22Rv1 (cell line): ENCODE data around the gene SYNGR1.

Experiments
- H3K27ac ChIP-seq: fragments of 450-650 bp; 2 replicates; pipeline ENCODE4 v1.5.1; 2017
- CTCF ChIP-seq: fragments of 450-650 bp; IDR thresholded peaks from 2 replicates; pipeline ENCODE4 v1.5.1; 2017; ENCODE audit warnings: mild to moderate bottlenecking
- ZFX ChIP-seq: fragments of 450-650 bp; IDR thresholded peaks from 2 replicates; pipeline ENCODE4 v1.6.1; 2017; ENCODE audit warnings: antibody characterized with exemption, borderline replicate concordance

SYNGR1 gene

GRCh38 chr22:39381009-39381755, 31.4 kb downstream of the SYNGR1 start:
- TF ChIP-seq CTCF (no peak), ZFX (no peak)
- H3K27ac ChIP-seq: no peak overlapping the region

GRCh38 chr22:39381930-39382329, 32.1 kb downstream of the SYNGR1 start:
- TF ChIP-seq CTCF (no peak), ZFX (no peak)
- no peak overlapping the region for H3K27ac ChIP-seq

- TF ChIP-seq CTCF (no peak), ZFX (no peak)
- H3K27ac ChIP-seq: no peak overlapping the region
Observed at GRCh38 chr22:39382410-39382809, 32.6 kb downstream of the SYNGR1 start.

GRCh38 chr22:39383841-39384625, 34.2 kb downstream of the SYNGR1 start:
- H3K27ac ChIP-seq: no peak overlapping the region
- TF ChIP-seq ZFX (no peak), CTCF (no peak)

- TF ChIP-seq CTCF (peak; percentile 16; the same call in 1 of the 2 replicates), ZFX (no peak)
Observed at GRCh38 chr22:39384750-39385480, 35.1 kb downstream of the SYNGR1 start.

GRCh38 chr22:39388261-39389011, 38.6 kb downstream of the SYNGR1 start:
- H3K27ac ChIP-seq: peak overlapping the region; percentile 34
- TF ChIP-seq ZFX (no peak), CTCF (no peak)

More at GRCh38 chr22:39384750-39385480, 35.1 kb downstream of the SYNGR1 start:
- H3K27ac ChIP-seq: no peak overlapping the region
